H1 (cell line): ENCODE results near the gene CD300LF. TPM values are rescaled to one million over a fixed set of nuclear protein-coding genes. Genes with fewer than 3 reads are reported as not detected.

Experiments
- CTCF ChIA-PET: fragments of 300-600 bp; sonication (Branson Sonifier 250); formaldehyde crosslinking; loops from one replicate; lab custom pipeline; 2021; ENCODE audit not compliant: partially characterized antibody; lab: Charles Lee
- POLR2A ChIA-PET: fragments of 300-600 bp; sonication (Branson Sonifier 250); formaldehyde crosslinking; loops from one replicate; lab custom pipeline; 2021; ENCODE audit warnings: inconsistent platforms; ENCODE audit not compliant: partially characterized antibody; lab: Charles Lee
- DNase-seq, 2 experiments: peaks; one replicate each; pipeline versions ENCODE4 v3.0.0 to v3.0.0-alpha.2; 2010 to 2022; ENCODE audit warnings: low spot score in 2 of 2, low read depth in 1 of 2, mixed read lengths in 1 of 2
- FAIRE-seq: peaks from 2 replicates; lab custom pipeline; 2011; peaks lifted over from hg19 to GRCh38; lab: Jason Lieb, UNC
- H2AFZ ChIP-seq: 2 replicates; pipeline ENCODE4 v1.8.1; 2012; ENCODE audit warnings: low read length, inconsistent platforms
- H2AK5ac ChIP-seq: 2 replicates; pipeline ENCODE4 v1.6.1; 2013; ENCODE audit warnings: low read depth, low read length
- H2BK120ac ChIP-seq: replicated peaks from 2 replicates; pipeline ENCODE3; 2013; ENCODE audit warnings: low read depth, low read length, inconsistent platforms
- H2BK12ac ChIP-seq: 2 replicates; pipeline ENCODE4 v1.6.1; 2013; ENCODE audit warnings: low read depth, low read length
- H2BK15ac ChIP-seq: 2 replicates; pipeline ENCODE4 v1.6.1; 2013; ENCODE audit warnings: low read length
- H2BK20ac ChIP-seq: 2 replicates; pipeline ENCODE4 v1.6.1; 2013; ENCODE audit warnings: low read length
- H2BK5ac ChIP-seq: 2 replicates; pipeline ENCODE4 v1.6.1; 2013; ENCODE audit warnings: low read depth, low read length
- H3K14ac ChIP-seq: 2 replicates; pipeline ENCODE4 v1.6.1; 2013; ENCODE audit warnings: inconsistent platforms; ENCODE audit not compliant: insufficient read length
- H3K18ac ChIP-seq: 2 replicates; pipeline ENCODE4 v1.6.1; 2013; ENCODE audit warnings: low read length; ENCODE audit errors: extremely low read depth
- H3K23ac ChIP-seq: 2 replicates; pipeline ENCODE4 v1.6.1; 2013; ENCODE audit warnings: inconsistent platforms; ENCODE audit not compliant: insufficient read length
- H3K23me2 ChIP-seq: 2 replicates; pipeline ENCODE4 v1.6.1; 2013; ENCODE audit warnings: low read depth, low read length
- H3K27ac ChIP-seq: 2 replicates; pipeline ENCODE4 v1.6.1; 2011; ENCODE audit warnings: low read depth, low read length, inconsistent platforms
- H3K27me3 ChIP-seq, 4 experiments: replicated peaks in 1 of 4; 1 replicate in 1 of 4; 2 replicates in 3 of 4; pipeline versions ENCODE4 v1.6.1 to v1.8.1; 2011 to 2013; ENCODE audit warnings: low read length in 3 of 4, mild to moderate bottlenecking in 3 of 4, inconsistent platforms in 2 of 4, mixed read lengths in 2 of 4, moderate library complexity in 1 of 4; ENCODE audit not compliant: control insufficient read depth in 3 of 4, insufficient read depth in 3 of 4; ENCODE audit errors: extremely low read depth in 1 of 4
- H3K36me3 ChIP-seq, 4 experiments: 2 replicates each; pipeline versions ENCODE4 v1.6.1 to v1.8.1; 2011 to 2013; ENCODE audit warnings: mild to moderate bottlenecking in 4 of 4, low read length in 3 of 4, moderate library complexity in 2 of 4, control low read depth in 1 of 4, inconsistent platforms in 1 of 4; ENCODE audit not compliant: insufficient read depth in 4 of 4, control insufficient read depth in 2 of 4
- H3K4ac ChIP-seq: replicated peaks from 2 replicates; pipeline ENCODE3; 2013; ENCODE audit warnings: low read length, low read depth, mixed read lengths, inconsistent platforms; ENCODE audit not compliant: insufficient read length
- H3K4me1 ChIP-seq, 4 experiments: replicated peaks in 1 of 4; 1 replicate in 1 of 4; 2 replicates in 3 of 4; pipeline versions ENCODE4 v1.6.1 to v1.8.1; 2011 to 2013; ENCODE audit warnings: low read length in 3 of 4, inconsistent platforms in 2 of 4, mixed read lengths in 1 of 4; ENCODE audit not compliant: insufficient read depth in 4 of 4, control insufficient read depth in 3 of 4
- H3K4me2 ChIP-seq, 2 experiments: 2 replicates each; pipeline versions ENCODE4 v1.6.1 to v1.8.1; 2011 to 2013; ENCODE audit warnings: low read depth in 2 of 2, low read length in 2 of 2, control low read depth in 1 of 2, inconsistent platforms in 1 of 2, mild to moderate bottlenecking in 1 of 2; ENCODE audit not compliant: insufficient read depth in 1 of 2
- H3K4me3 ChIP-seq, 4 experiments: fragments of 200-600, 300-600 bp in 1 of 4; sonication (generic), shearing (Covaris generic), sonication (Bioruptor Twin) in 1 of 4; 2 replicates each; pipeline versions ENCODE4 v1.5.1 to v1.8.1; 2011 to 2016; ENCODE audit warnings: low read length in 4 of 4, low read depth in 3 of 4, control low read depth in 2 of 4, inconsistent platforms in 2 of 4, mild to moderate bottlenecking in 2 of 4, mixed read lengths in 1 of 4, moderate library complexity in 1 of 4; ENCODE audit not compliant: insufficient read depth in 2 of 4; ENCODE audit errors: extremely low read depth in 1 of 4
- H3K56ac ChIP-seq: replicated peaks from 2 replicates; pipeline ENCODE3; 2013; ENCODE audit warnings: low read depth, mild to moderate bottlenecking, mixed read lengths, low read length, inconsistent platforms; ENCODE audit not compliant: insufficient read length
- H3K79me1 ChIP-seq: 2 replicates; pipeline ENCODE4 v1.6.1; 2013; ENCODE audit warnings: low read depth, low read length, control low read depth
- H3K79me2 ChIP-seq, 2 experiments: 2 replicates each; pipeline versions ENCODE4 v1.6.1 to v1.8.1; 2012 to 2013; ENCODE audit warnings: low read length in 2 of 2, mild to moderate bottlenecking in 2 of 2, inconsistent platforms in 1 of 2; ENCODE audit not compliant: insufficient read depth in 2 of 2, control insufficient read depth in 1 of 2
- H3K9ac ChIP-seq, 4 experiments: replicated peaks in 1 of 4; 1 replicate in 1 of 4; 2 replicates in 3 of 4; pipeline versions ENCODE4 v1.6.1 to v1.8.1; 2011 to 2013; ENCODE audit warnings: low read depth in 3 of 4, low read length in 3 of 4, control low read depth in 2 of 4, mild to moderate bottlenecking in 2 of 4, moderate library complexity in 2 of 4, inconsistent platforms in 1 of 4; ENCODE audit errors: extremely low read depth in 1 of 4
- H3K9me3 ChIP-seq, 2 experiments: 2 replicates each; pipeline versions ENCODE4 v1.6.1 to v1.8.1; 2012 to 2013; ENCODE audit warnings: mild to moderate bottlenecking in 2 of 2, moderate library complexity in 2 of 2, control low read depth in 1 of 2, inconsistent platforms in 1 of 2, low read depth in 1 of 2, low read length in 1 of 2, mixed read lengths in 1 of 2; ENCODE audit not compliant: insufficient read depth in 2 of 2
- H4K20me1 ChIP-seq, 2 experiments: replicated peaks in 1 of 2; 2 replicates each; pipeline versions ENCODE3 to v1.8.1; 2011 to 2013; ENCODE audit warnings: inconsistent platforms in 2 of 2, low read length in 2 of 2, mild to moderate bottlenecking in 1 of 2; ENCODE audit not compliant: insufficient read depth in 2 of 2, control insufficient read depth in 1 of 2
- H4K5ac ChIP-seq: 2 replicates; pipeline ENCODE4 v1.6.1; 2013; ENCODE audit warnings: low read length, low read depth, mixed read lengths, inconsistent platforms; ENCODE audit not compliant: insufficient read length
- H4K8ac ChIP-seq: 2 replicates; pipeline ENCODE4 v1.8.0; 2013; ENCODE audit warnings: mild to moderate bottlenecking, moderate library complexity, low read length, inconsistent platforms; ENCODE audit not compliant: insufficient read depth; ENCODE audit errors: extremely low read depth
- H4K91ac ChIP-seq: replicated peaks from 2 replicates; pipeline ENCODE3; 2013; ENCODE audit warnings: low read length, mixed read lengths, inconsistent platforms; ENCODE audit not compliant: insufficient read length
- BRCA1 ChIP-seq: IDR thresholded peaks from 2 replicates; pipeline ENCODE4 v1.6.1; 2012; ENCODE audit warnings: low read depth, low read length, improper control_type of control experiment
- CTBP2 ChIP-seq: IDR thresholded peaks from 2 replicates; pipeline ENCODE4 v1.7.0; 2011; ENCODE audit warnings: borderline replicate concordance, mild to moderate bottlenecking, moderate library complexity, mixed read lengths, low read length; ENCODE audit not compliant: insufficient read depth, insufficient read length
- CTCF ChIP-seq, 3 experiments: IDR thresholded peaks; 1 replicate in 2 of 3; 2 replicates in 1 of 3; pipeline versions ENCODE4 v1.5.1 to v1.6.1; 2011; ENCODE audit warnings: low read length in 3 of 3, mild to moderate bottlenecking in 3 of 3, inconsistent platforms in 2 of 3, low read depth in 1 of 3, moderate library complexity in 1 of 3; ENCODE audit not compliant: insufficient read depth in 1 of 3; ENCODE audit errors: control extremely low read depth in 1 of 3
- KDM4A ChIP-seq: IDR thresholded peaks from one replicate; pipeline ENCODE4 v1.7.1; 2012; ENCODE audit warnings: low read depth, mild to moderate bottlenecking, moderate library complexity, low read length, inconsistent platforms; ENCODE audit not compliant: severe bottlenecking
- POU5F1 ChIP-seq: IDR thresholded peaks from 2 replicates; pipeline ENCODE4 v1.6.1; 2011; ENCODE audit warnings: low read depth, mild to moderate bottlenecking, low read length, moderate library complexity
- RAD21 ChIP-seq, 2 experiments: IDR thresholded peaks in 1 of 2; conservative IDR thresholded peaks in 1 of 2; 2 replicates each; pipeline ENCODE4 v1.6.1; 2011; ENCODE audit warnings: low read depth in 2 of 2, low read length in 2 of 2, improper control_type of control experiment in 1 of 2, inconsistent platforms in 1 of 2, mild to moderate bottlenecking in 1 of 2, moderate library complexity in 1 of 2
- SP2 ChIP-seq: IDR thresholded peaks from 2 replicates; pipeline ENCODE4 v1.6.1; 2012; ENCODE audit warnings: mild to moderate bottlenecking, low read length, inconsistent platforms
- SUZ12 ChIP-seq: fragments of 200-600 bp; sonication (generic); IDR thresholded peaks from 2 replicates; pipeline ENCODE4 v1.6.1; 2012; ENCODE audit warnings: mild to moderate bottlenecking, inconsistent platforms, low read length, moderate library complexity, mixed read lengths
- YY1 ChIP-seq: IDR thresholded peaks from 2 replicates; pipeline ENCODE4 v1.6.1; 2011; ENCODE audit warnings: low read depth, mild to moderate bottlenecking, low read length
- WGBS, 2 experiments: shearing (Covaris generic) in 1 of 2; methylation state at CpG; one replicate each; pipeline versions ENCODE4 v1.1.6 to v1.1.7; 2013 to 2015; ENCODE audit warnings: low lambda C conversion rate in 2 of 2, mixed read lengths in 2 of 2, inconsistent platforms in 1 of 2, low coverage in 1 of 2, missing lambda C conversion rate in 1 of 2; ENCODE audit not compliant: insufficient replicate concordance in 2 of 2, insufficient coverage in 1 of 2, insufficient read length in 1 of 2; ENCODE audit errors: extremely low coverage in 1 of 2, missing lambda C conversion rate in 1 of 2; 5-methylcytosine and 5-hydroxymethylcytosine counted together
- polyA plus RNA-seq, 7 experiments: library from polyadenylated mRNA; depleted of rRNA in 3 of 7; stranded (reverse) in 5 of 7; unstranded in 2 of 7; fragments of >200 nt in 5 of 7; fragments of 200-250 nt in 2 of 7; gene quantifications; 1 replicate in 5 of 7; 2 replicates in 1 of 7; 4 replicates in 1 of 7; pipeline versions ENCODE4 v1.2.1 to v1.2.3, GENCODE V29; 2011 to 2013; ENCODE audit warnings: missing spikeins in 2 of 7, mixed read lengths in 2 of 7
- total RNA-seq: library from RNA; stranded (reverse); fragmentation: NEBNext Ultra II Directional; extraction: Animal tissue kit (Norgen Biotek cat#: 25700); gene quantifications from 2 replicates; pipeline ENCODE4 v1.2.1, GENCODE V29; 2021

CD300LF gene
- total and polyA plus RNA-seq, 2 of the 8 experiments (the other 6 are each of a cell fraction or from before 2014, with no cell fraction given) = not detected

DNA sequence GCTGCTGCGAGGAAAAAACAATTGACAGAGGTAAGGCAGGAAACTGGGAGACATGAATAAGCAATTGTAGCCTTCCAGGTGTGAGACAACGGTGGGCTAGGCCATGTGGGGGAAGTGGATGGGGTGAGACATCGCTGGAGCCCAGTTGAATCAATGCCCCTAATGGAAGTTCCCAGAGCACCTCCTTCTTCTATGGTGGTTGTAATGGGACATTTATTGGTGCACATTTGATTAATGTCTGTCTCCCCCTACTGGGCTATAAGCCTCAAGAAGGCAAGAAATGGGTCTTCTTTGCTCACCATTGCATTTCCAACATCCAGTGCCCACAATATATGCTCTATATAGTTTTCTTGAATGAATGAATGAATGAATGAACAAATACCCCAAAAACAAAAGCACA lies 66.5 kb downstream of the CD300LF start:
- DNase-seq = no peak
- POLR2A ChIA-PET = no interaction called here

More for the DNA sequence above, 66.5 kb downstream of the CD300LF start:
- no peak overlapping the region for H2BK120ac ChIP-seq
- H3K14ac ChIP-seq = no peak overlapping the region
- no peak overlapping the region for H4K91ac ChIP-seq
- H4K20me1 ChIP-seq = no peaks in the 10 kb centered on the region
- H3K36me3 ChIP-seq = no peaks in the 10 kb centered on the region
- H2AK5ac ChIP-seq = no peak overlapping the region
- H3K4ac ChIP-seq = no peak overlapping the region
- H2BK5ac ChIP-seq = no peak overlapping the region
- no peaks in the 10 kb centered on the region; a peak in 1 of 4 replicates for H3K9me3 ChIP-seq
- no peak overlapping the region for H3K56ac ChIP-seq
- H4K5ac ChIP-seq = no peak overlapping the region
- no peak overlapping the region for H2BK12ac ChIP-seq
- no peaks in the 10 kb centered on the region for H3K79me1 ChIP-seq
- TF ChIP-seq CTBP2 (no peak), SUZ12 (no peak), BRCA1 (no peak), YY1 (no peak), CTCF (IDR thresholded peaks at IDR 0.05; ENCODE audit: control extremely low read depth in 1 of 3, insufficient read depth in 1 of 3, low read depth in 1 of 3, low read length in 3 of 3) (peak in 2 of 3 experiments; percentile 49 to 54; a peak in 3 of 4 replicates), SP2 (no peak), KDM4A (no peak), RAD21 (IDR thresholded peaks at IDR 0.05 in 1 of 2, conservative IDR thresholded peaks at IDR 0.05 in 1 of 2; ENCODE audit: low read depth in 2 of 2, low read length in 2 of 2) (peak; percentile 51 to 59), POU5F1 (no peak)
- no peak for FAIRE-seq
- H3K9ac ChIP-seq = no peak overlapping the region
- H3K27ac ChIP-seq = no peak overlapping the region
- peak overlapping the region; percentile 64; the same call in 1 of the 2 replicates for H2AFZ ChIP-seq
- no peak overlapping the region for H2BK20ac ChIP-seq
- no peak overlapping the region for H3K4me3 ChIP-seq
- no peaks in the 10 kb centered on the region for H3K23me2 ChIP-seq
- no peak overlapping the region; the same call in 1 of the 2 replicates for H4K8ac ChIP-seq
- no peak overlapping the region for H2BK15ac ChIP-seq
- no peak overlapping the region for H3K23ac ChIP-seq
- peaks cover 0 to 2% (median 2%) of the 10 kb centered on the region in 4 experiments; a peak in 2 of 7 replicates for H3K4me1 ChIP-seq
- no peaks in the 10 kb centered on the region for H3K79me2 ChIP-seq
- CTCF ChIA-PET = interaction anchor here (0.7 to 3.1 kb wide), 6 partner anchors 10 to 108 kb away, joined by 3 to 20 read pairs (median 4); partner anchors contain the start of gene RAB37
- no peak overlapping the region for H3K18ac ChIP-seq
- no peak overlapping the region for H3K4me2 ChIP-seq
- 81% methylated on average over 3 of the region's 3 CpGs; no CpG with 5 or more reads in 1 of the 2 experiments for WGBS, 2 experiments
- H3K27me3 ChIP-seq = peaks cover 0 to 2% (median 0%) of the 10 kb centered on the region in 4 experiments; a peak in 2 of 7 replicates
